DND-41 (cell line): Measurements from ENCODE around the gene LCE2C.

Experiments
- ATAC-seq: fragments of 200-7000 bp; cut with Tn5 transposase; 3 replicates; pipeline ENCODE4 v1.9.1; 2021; ENCODE audit warnings: low read depth; ENCODE audit not compliant: insufficient read depth
- DNase-seq: peaks from one replicate; pipeline ENCODE4 v3.0.0-alpha.2; 2020
- H2AFZ ChIP-seq: 2 replicates; pipeline ENCODE4 v1.6.0; 2012; ENCODE audit warnings: low read depth, low read length
- H3K27ac ChIP-seq: 2 replicates; pipeline ENCODE4 v1.5.1; 2012; ENCODE audit warnings: low read length, inconsistent platforms
- H3K27me3 ChIP-seq: fragments of 200-600 bp; sonication (generic); 2 replicates; pipeline ENCODE4 v1.6.0; 2012; ENCODE audit warnings: low read length, mild to moderate bottlenecking, inconsistent platforms; ENCODE audit not compliant: insufficient read depth, poor library complexity
- H3K36me3 ChIP-seq: 2 replicates; pipeline ENCODE4 v1.5.1; 2012; ENCODE audit warnings: low read length, inconsistent platforms; ENCODE audit not compliant: insufficient read depth
- H3K4me1 ChIP-seq: 2 replicates; pipeline ENCODE4 v1.5.1; 2012; ENCODE audit warnings: mild to moderate bottlenecking, low read length; ENCODE audit not compliant: insufficient read depth
- H3K4me2 ChIP-seq: 2 replicates; pipeline ENCODE4 v1.6.0; 2012; ENCODE audit warnings: mild to moderate bottlenecking, moderate library complexity, low read length, inconsistent platforms; ENCODE audit not compliant: insufficient read depth
- H3K4me3 ChIP-seq, 2 experiments: fragments of 200-600 bp in 1 of 2; shearing (Covaris generic) in 1 of 2; 2 replicates each; pipeline ENCODE4 v1.5.1; 2012 to 2016; ENCODE audit warnings: inconsistent platforms in 2 of 2, low read length in 2 of 2, mild to moderate bottlenecking in 2 of 2, low read depth in 1 of 2, moderate library complexity in 1 of 2
- H3K79me2 ChIP-seq: 2 replicates; pipeline ENCODE4 v1.6.0; 2012; ENCODE audit warnings: low read length, inconsistent platforms; ENCODE audit not compliant: insufficient read depth
- H3K9ac ChIP-seq: 2 replicates; pipeline ENCODE4 v1.6.0; 2012; ENCODE audit warnings: low read depth, mild to moderate bottlenecking, inconsistent platforms, low read length, moderate library complexity
- H3K9me3 ChIP-seq: 2 replicates; pipeline ENCODE4 v1.5.1; 2012; ENCODE audit warnings: low read length, moderate library complexity, mild to moderate bottlenecking, inconsistent platforms; ENCODE audit not compliant: insufficient read depth, severe bottlenecking
- H4K20me1 ChIP-seq: 2 replicates; pipeline ENCODE4 v1.6.0; 2012; ENCODE audit warnings: low read length; ENCODE audit not compliant: insufficient read depth
- EZH2 ChIP-seq: IDR thresholded peaks from 3 replicates; pipeline ENCODE4 v1.6.1; 2012; ENCODE audit warnings: borderline replicate concordance, low read depth, mild to moderate bottlenecking, moderate library complexity, low read length, inconsistent platforms; ENCODE audit not compliant: severe bottlenecking
- TF ChIP-seq, protein P1 (sequence below): IDR thresholded peaks from 2 replicates; pipeline ENCODE4 v1.5.1; 2012; ENCODE audit warnings: borderline replicate concordance, low read length, moderate library complexity, mild to moderate bottlenecking; ENCODE audit not compliant: poor library complexity, severe bottlenecking; ENCODE audit errors: extremely low read depth

Gene LCE2C

DNA sequence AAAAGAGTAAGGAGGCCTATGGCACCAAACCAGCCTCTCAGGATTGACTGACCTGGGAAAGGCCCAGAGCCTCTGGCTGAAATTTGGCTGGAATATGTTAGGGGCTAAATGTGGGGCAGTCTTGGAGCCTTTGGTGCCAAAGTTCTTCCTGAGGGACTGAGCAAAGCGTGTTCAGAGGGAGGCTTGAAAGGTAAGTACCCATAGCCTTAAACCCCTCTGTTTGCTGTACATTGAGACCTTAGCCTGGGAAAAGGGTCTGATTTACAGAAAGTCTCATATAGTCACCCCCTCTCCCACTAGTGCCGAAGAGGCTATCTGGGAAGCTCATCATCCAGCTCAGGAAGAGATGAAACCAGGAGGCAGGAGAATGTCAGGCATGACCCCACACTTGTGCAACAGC is 32.8 kb downstream of the LCE2C start, which contains the start of gene LCE4A:
Gene LCE4A (plus strand): TSS at position 301 of the 400 bp plus-strand sequence. CDS start 916 bp downstream, outside the sequence.
- Histone ChIP-seq H3K27ac (no peak within 1 kb of the TSS), H3K36me3 (no peaks in the 10 kb centered on the region), H3K4me2 (no peak within 1 kb of the TSS), H3K4me1 (no peaks in the 10 kb centered on the region), H3K9ac (no peak within 1 kb of the TSS), H2AFZ (no peak within 1 kb of the TSS), H4K20me1 (0 out of 2 replicates have a peak, but pooled peaks cover 4% of the 10 kb centered on the region), H3K27me3 (peaks cover 15% of the 10 kb centered on the region), H3K4me3 (no peak within 1 kb of the TSS), H3K79me2 (no peaks in the 10 kb centered on the region), H3K9me3 (no peaks in the 10 kb centered on the region)
- ATAC-seq (no peak), DNase-seq (no peak)
- TF ChIP-seq, protein P1, sequence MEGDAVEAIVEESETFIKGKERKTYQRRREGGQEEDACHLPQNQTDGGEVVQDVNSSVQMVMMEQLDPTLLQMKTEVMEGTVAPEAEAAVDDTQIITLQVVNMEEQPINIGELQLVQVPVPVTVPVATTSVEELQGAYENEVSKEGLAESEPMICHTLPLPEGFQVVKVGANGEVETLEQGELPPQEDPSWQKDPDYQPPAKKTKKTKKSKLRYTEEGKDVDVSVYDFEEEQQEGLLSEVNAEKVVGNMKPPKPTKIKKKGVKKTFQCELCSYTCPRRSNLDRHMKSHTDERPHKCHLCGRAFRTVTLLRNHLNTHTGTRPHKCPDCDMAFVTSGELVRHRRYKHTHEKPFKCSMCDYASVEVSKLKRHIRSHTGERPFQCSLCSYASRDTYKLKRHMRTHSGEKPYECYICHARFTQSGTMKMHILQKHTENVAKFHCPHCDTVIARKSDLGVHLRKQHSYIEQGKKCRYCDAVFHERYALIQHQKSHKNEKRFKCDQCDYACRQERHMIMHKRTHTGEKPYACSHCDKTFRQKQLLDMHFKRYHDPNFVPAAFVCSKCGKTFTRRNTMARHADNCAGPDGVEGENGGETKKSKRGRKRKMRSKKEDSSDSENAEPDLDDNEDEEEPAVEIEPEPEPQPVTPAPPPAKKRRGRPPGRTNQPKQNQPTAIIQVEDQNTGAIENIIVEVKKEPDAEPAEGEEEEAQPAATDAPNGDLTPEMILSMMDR = no peak
- TF ChIP-seq EZH2 = no peak

DNA sequence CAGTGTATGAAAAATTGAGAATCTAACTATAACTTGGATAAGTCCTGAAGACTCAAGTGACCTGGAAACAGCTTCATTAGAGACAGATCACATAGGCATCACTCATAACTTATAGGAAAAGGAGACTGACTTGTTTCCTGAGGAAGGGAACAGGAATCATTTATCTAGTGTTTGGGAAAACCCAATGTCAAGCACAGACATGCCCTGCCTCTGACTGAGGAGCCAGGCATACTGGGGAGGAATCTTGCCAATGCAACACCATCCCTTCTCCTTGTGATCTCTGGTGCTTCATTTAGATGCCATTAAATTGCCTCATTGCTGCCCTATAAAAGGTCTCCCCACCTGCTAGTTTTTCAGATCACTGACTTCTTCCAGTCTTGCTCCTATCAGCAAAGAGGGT is 43.2 kb downstream of the LCE2C start:
- Histone ChIP-seq H3K4me3 (no peak overlapping the region), H3K27me3 (peaks cover 3% of the 10 kb centered on the region), H3K4me1 (no peaks in the 10 kb centered on the region), H3K79me2 (no peaks in the 10 kb centered on the region), H3K9ac (no peak overlapping the region), H4K20me1 (no peaks in the 10 kb centered on the region), H3K27ac (no peak overlapping the region), H2AFZ (no peak overlapping the region), H3K9me3 (no peaks in the 10 kb centered on the region), H3K4me2 (no peak overlapping the region), H3K36me3 (no peaks in the 10 kb centered on the region)
- no peak for ATAC-seq
- TF ChIP-seq, protein P1 = no peak
- no peak for TF ChIP-seq EZH2
- DNase-seq = no peak

DNA sequence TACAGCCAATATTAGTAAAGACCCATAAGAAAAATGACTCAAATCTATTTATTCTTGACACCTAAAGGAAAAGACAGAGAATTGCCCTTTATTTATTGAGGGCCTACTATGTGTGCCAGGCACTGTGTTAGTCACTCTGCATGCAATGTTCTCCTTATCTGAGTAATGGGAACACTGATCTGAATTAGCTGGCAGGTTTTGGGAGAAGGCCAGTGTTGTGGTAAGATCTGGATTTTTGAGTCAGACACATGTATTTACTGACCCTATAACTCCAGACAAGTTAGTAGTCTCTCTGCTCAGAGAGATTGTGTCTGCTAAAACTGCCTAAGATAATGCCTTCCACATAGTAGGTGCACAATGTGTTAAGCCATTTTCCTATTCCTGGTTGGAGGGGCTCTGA is 50.2 kb downstream of the LCE2C start:
- Histone ChIP-seq H4K20me1 (no peaks in the 10 kb centered on the region), H3K9ac (no peak overlapping the region), H3K4me2 (no peak overlapping the region), H3K36me3 (no peaks in the 10 kb centered on the region), H3K27me3 (peaks cover 10% of the 10 kb centered on the region), H2AFZ (no peak overlapping the region), H3K4me1 (no peaks in the 10 kb centered on the region), H3K27ac (no peak overlapping the region), H3K79me2 (no peaks in the 10 kb centered on the region), H3K9me3 (no peaks in the 10 kb centered on the region), H3K4me3 (no peak overlapping the region)
- TF ChIP-seq EZH2 = no peak
- TF ChIP-seq, protein P1 = no peak
- DNase-seq (no peak), ATAC-seq (no peak)
